ENCODE measurements around the gene RPP25L.

RPP25L gene

GRCh38 chr9:34650816-34651215, 38.9 kb upstream of the RPP25L start:
- peaks cover 15% of the 10 kb centered on the region for H3K36me3 ChIP-seq
- H3K27me3 ChIP-seq (ENCODE audit: insufficient read depth, low read depth, severe bottlenecking), result no peaks in the 10 kb centered on the region
- H3K27ac ChIP-seq, result no peak overlapping the region
- no peak for TF ChIP-seq CTCF (IDR thresholded peaks at IDR 0.05; ENCODE audit: low read depth, low read length)
- no peak for DNase-seq
- no peaks in the 10 kb centered on the region for H3K9me3 ChIP-seq (ENCODE audit: severe bottlenecking)
- no peak overlapping the region for H3K4me3 ChIP-seq (ENCODE audit: low read depth, low read length)

GRCh38 chr9:34648673-34649072, 36.8 kb upstream of the RPP25L start:
- Histone ChIP-seq H3K4me3 (ENCODE audit: low read depth, low read length) (no peak overlapping the region), H3K27ac (no peak overlapping the region), H3K27me3 (ENCODE audit: insufficient read depth, low read depth, severe bottlenecking) (no peaks in the 10 kb centered on the region), H3K36me3 (peaks cover 15% of the 10 kb centered on the region), H3K9me3 (ENCODE audit: severe bottlenecking) (no peaks in the 10 kb centered on the region)
- DNase-seq, result no peak
- TF ChIP-seq CTCF (IDR thresholded peaks at IDR 0.05; ENCODE audit: low read depth, low read length), result no peak

GRCh38 chr9:34647651-34648050, 35.8 kb upstream of the RPP25L start:
- no peak overlapping the region for H3K27ac ChIP-seq
- TF ChIP-seq CTCF (IDR thresholded peaks at IDR 0.05; ENCODE audit: low read depth, low read length), result no peak

GRCh38 chr9:34647084-34647403, 35.1 kb upstream of the RPP25L start:
- H3K4me3 ChIP-seq (ENCODE audit: low read depth, low read length), result peak overlapping the region; percentile 68
- peaks cover 15% of the 10 kb centered on the region for H3K36me3 ChIP-seq
- TF ChIP-seq CTCF (IDR thresholded peaks at IDR 0.05; ENCODE audit: low read depth, low read length), result no peak
- no peak for DNase-seq
- H3K27me3 ChIP-seq (ENCODE audit: insufficient read depth, low read depth, severe bottlenecking), result no peaks in the 10 kb centered on the region
- no peaks in the 10 kb centered on the region for H3K9me3 ChIP-seq (ENCODE audit: severe bottlenecking)
- H3K27ac ChIP-seq, result peak overlapping the region; percentile 69

More at GRCh38 chr9:34647651-34648050, 35.8 kb upstream of the RPP25L start:
- H3K4me3 ChIP-seq (ENCODE audit: low read depth, low read length), result peak overlapping the region; percentile 68
- H3K9me3 ChIP-seq (ENCODE audit: severe bottlenecking), result no peaks in the 10 kb centered on the region
- H3K36me3 ChIP-seq, result peaks cover 15% of the 10 kb centered on the region
- no peaks in the 10 kb centered on the region for H3K27me3 ChIP-seq (ENCODE audit: insufficient read depth, low read depth, severe bottlenecking)
- no peak for DNase-seq

GRCh38 chr9:34646211-34647083, 34.5 kb upstream of the RPP25L start, which contains the start of gene GALT:
GALT (plus strand) TSS chr9:34646675; CDS start chr9:34646705, 30 bp downstream.
- peak; percentile 97 for DNase-seq
- peaks cover 15% of the 10 kb centered on the region for H3K36me3 ChIP-seq
- peak; percentile 73 for TF ChIP-seq CTCF (IDR thresholded peaks at IDR 0.05; ENCODE audit: low read depth, low read length)
- H3K9me3 ChIP-seq (ENCODE audit: severe bottlenecking), result no peaks in the 10 kb centered on the region
- H3K27me3 ChIP-seq (ENCODE audit: insufficient read depth, low read depth, severe bottlenecking), result no peaks in the 10 kb centered on the region
- peak within 1 kb of the TSS; percentile 68 for H3K4me3 ChIP-seq (ENCODE audit: low read depth, low read length)
- H3K27ac ChIP-seq, result peak within 1 kb of the TSS; percentile 69

Data from WERI-Rb-1 (cell line).